Stimulated activated CD8-positive, alpha-beta memory T cell treated with anti-CD3 and anti-CD28 coated beads, Interleukin-4, amount 100 ng/mL, for 48 hours (primary cell): Measurements from ENCODE around the gene MYO16.

Experiments
- DNase-seq: peaks from one replicate; pipeline ENCODE4 v3.0.0-alpha.2; 2020

Gene MYO16

GRCh38 chr13:109139346-109139745 is 509.9 kb downstream of the MYO16 start:
- no peak for DNase-seq

GRCh38 chr13:109140054-109140453 is 510.6 kb downstream of the MYO16 start:
- no peak for DNase-seq

GRCh38 chr13:109140479-109141349 is 511.3 kb downstream of the MYO16 start:
- DNase-seq, result no peak

- DNase-seq, result no peak
Measured at GRCh38 chr13:109141706-109142105, 512.3 kb downstream of the MYO16 start.

GRCh38 chr13:109144693-109145437 is 515.5 kb downstream of the MYO16 start:
- DNase-seq, result no peak

- DNase-seq, result no peak
Measured at GRCh38 chr13:109145631-109146030, 516.2 kb downstream of the MYO16 start.

GRCh38 chr13:109146393-109146792 is 517.0 kb downstream of the MYO16 start:
- no peak for DNase-seq

- DNase-seq, result no peak
Measured at GRCh38 chr13:109146912-109147647, 517.7 kb downstream of the MYO16 start.

- no peak for DNase-seq
Measured at GRCh38 chr13:109148243-109148642, 518.8 kb downstream of the MYO16 start.

GRCh38 chr13:109150696-109151095 is 521.3 kb downstream of the MYO16 start:
- no peak for DNase-seq

GRCh38 chr13:109151255-109151654 is 521.8 kb downstream of the MYO16 start:
- DNase-seq, result no peak

GRCh38 chr13:109151696-109152095 is 522.3 kb downstream of the MYO16 start:
- no peak for DNase-seq

GRCh38 chr13:109152311-109152820 is 523.0 kb downstream of the MYO16 start:
- DNase-seq, result no peak

GRCh38 chr13:109152941-109153340 is 523.5 kb downstream of the MYO16 start:
- no peak for DNase-seq

GRCh38 chr13:109154146-109154545 is 524.7 kb downstream of the MYO16 start:
- no peak for DNase-seq

- DNase-seq, result no peak
Measured at GRCh38 chr13:109154546-109154945, 525.1 kb downstream of the MYO16 start.

GRCh38 chr13:109154966-109155761 is 525.8 kb downstream of the MYO16 start:
- DNase-seq, result no peak

- no peak for DNase-seq
Measured at GRCh38 chr13:109156181-109156935, 526.9 kb downstream of the MYO16 start.

- DNase-seq, result no peak
Measured at GRCh38 chr13:109157275-109157674, 527.9 kb downstream of the MYO16 start.

GRCh38 chr13:109158383-109158782 is 529.0 kb downstream of the MYO16 start:
- DNase-seq, result no peak

- DNase-seq, result no peak
Measured at GRCh38 chr13:109159650-109160309, 530.4 kb downstream of the MYO16 start.
